Measurements from ENCODE around the gene CCDC71.
A peak's percentile ranks its signal among the peaks of the same experiment; 100 is the strongest.

CCDC71 gene

GRCh38 chr3:49131040-49131439, 35.1 kb downstream of the CCDC71 start:
- no peak for DNase-seq (ENCODE audit: low spot score)

- DNase-seq (ENCODE audit: low spot score), result no peak
Measured at GRCh38 chr3:49124991-49125670, 41.0 kb downstream of the CCDC71 start.

- no peak for DNase-seq (ENCODE audit: low spot score)
Measured at GRCh38 chr3:49124203-49124602, 41.9 kb downstream of the CCDC71 start.

GRCh38 chr3:49123687-49124086, 42.4 kb downstream of the CCDC71 start:
- no peak for DNase-seq (ENCODE audit: low spot score)

- no peak for DNase-seq (ENCODE audit: low spot score)
Measured at GRCh38 chr3:49122886-49123545, 43.1 kb downstream of the CCDC71 start.

GRCh38 chr3:49122451-49122850, 43.7 kb downstream of the CCDC71 start:
- DNase-seq (ENCODE audit: low spot score), result no peak

GRCh38 chr3:49122022-49122421, 44.1 kb downstream of the CCDC71 start:
- DNase-seq (ENCODE audit: low spot score), result no peak

- DNase-seq (ENCODE audit: low spot score), result no peak
Measured at GRCh38 chr3:49121132-49121736, 44.9 kb downstream of the CCDC71 start.

GRCh38 chr3:49120438-49121131, 45.5 kb downstream of the CCDC71 start, which contains the start of gene USP19:
TSS of gene USP19 (minus strand) at chr3:49120823. CDS start at chr3:49119145, 1,678 bp downstream.
- peak; percentile 98 for DNase-seq (ENCODE audit: low spot score)

- DNase-seq (ENCODE audit: low spot score), result peak; percentile 52
Measured at GRCh38 chr3:49120096-49120437, 46.1 kb downstream of the CCDC71 start.

GRCh38 chr3:49119439-49119838, 46.7 kb downstream of the CCDC71 start:
- DNase-seq (ENCODE audit: low spot score), result peak; percentile 65

- DNase-seq (ENCODE audit: low spot score), result no peak
Measured at GRCh38 chr3:49119036-49119435, 47.1 kb downstream of the CCDC71 start.

All from hepatic stellate cell (primary cell).